Measurements from ENCODE around the gene FAM110D.

The FAM110D gene

DNA sequence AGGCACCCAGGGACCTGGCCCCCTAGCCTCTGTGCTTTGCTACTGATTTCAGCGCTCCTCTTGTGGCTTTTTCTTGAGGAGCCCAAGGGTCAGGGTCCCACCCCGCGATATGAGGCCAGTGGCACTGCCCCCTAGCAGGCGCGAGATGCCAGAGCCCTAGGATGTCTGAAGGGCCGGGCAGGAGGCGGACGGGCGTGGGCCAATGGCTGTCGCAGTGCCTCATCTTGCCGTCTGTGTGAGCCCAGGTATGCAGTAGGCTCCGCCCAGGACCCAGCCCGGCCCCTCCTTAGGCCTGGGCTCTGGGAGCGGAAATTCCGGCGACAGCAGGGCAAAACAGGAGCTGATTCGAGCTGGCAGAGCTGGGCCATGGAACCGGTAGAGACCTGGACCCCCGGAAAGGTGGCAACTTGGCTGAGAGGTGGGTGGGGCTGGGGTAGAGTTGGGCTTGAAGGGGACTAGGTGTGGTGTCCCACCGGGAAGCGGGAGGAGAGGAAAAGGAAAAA lies 18.4 kb downstream of the FAM110D start, which contains the start of gene CNKSR1:
TSS of gene CNKSR1 (plus strand) at position 310 of the 503 bp plus-strand sequence. CDS start at position 367, 57 bp downstream.
- H3K27ac ChIP-seq (replicated peaks): no peak within 1 kb of the TSS
- H3K4me3 ChIP-seq (replicated peaks; ENCODE audit: insufficient read depth, low read length): no peak within 1 kb of the TSS
- no peak for DNase-seq (ENCODE audit: low read depth in 1 of 2, low spot score in 1 of 2)
- no peak for TF ChIP-seq SPI1 (IDR thresholded peaks at IDR 0.05; ENCODE audit: borderline replicate concordance, low read depth)
- TF ChIP-seq POLR2AphosphoS5 (IDR thresholded peaks at IDR 0.05; ENCODE audit: low read depth): no peak
- TF ChIP-seq, protein P1, sequence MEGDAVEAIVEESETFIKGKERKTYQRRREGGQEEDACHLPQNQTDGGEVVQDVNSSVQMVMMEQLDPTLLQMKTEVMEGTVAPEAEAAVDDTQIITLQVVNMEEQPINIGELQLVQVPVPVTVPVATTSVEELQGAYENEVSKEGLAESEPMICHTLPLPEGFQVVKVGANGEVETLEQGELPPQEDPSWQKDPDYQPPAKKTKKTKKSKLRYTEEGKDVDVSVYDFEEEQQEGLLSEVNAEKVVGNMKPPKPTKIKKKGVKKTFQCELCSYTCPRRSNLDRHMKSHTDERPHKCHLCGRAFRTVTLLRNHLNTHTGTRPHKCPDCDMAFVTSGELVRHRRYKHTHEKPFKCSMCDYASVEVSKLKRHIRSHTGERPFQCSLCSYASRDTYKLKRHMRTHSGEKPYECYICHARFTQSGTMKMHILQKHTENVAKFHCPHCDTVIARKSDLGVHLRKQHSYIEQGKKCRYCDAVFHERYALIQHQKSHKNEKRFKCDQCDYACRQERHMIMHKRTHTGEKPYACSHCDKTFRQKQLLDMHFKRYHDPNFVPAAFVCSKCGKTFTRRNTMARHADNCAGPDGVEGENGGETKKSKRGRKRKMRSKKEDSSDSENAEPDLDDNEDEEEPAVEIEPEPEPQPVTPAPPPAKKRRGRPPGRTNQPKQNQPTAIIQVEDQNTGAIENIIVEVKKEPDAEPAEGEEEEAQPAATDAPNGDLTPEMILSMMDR (IDR thresholded peaks at IDR 0.05; ENCODE audit: insufficient read depth, low read length): no peak
- TF ChIP-seq, protein P2, sequence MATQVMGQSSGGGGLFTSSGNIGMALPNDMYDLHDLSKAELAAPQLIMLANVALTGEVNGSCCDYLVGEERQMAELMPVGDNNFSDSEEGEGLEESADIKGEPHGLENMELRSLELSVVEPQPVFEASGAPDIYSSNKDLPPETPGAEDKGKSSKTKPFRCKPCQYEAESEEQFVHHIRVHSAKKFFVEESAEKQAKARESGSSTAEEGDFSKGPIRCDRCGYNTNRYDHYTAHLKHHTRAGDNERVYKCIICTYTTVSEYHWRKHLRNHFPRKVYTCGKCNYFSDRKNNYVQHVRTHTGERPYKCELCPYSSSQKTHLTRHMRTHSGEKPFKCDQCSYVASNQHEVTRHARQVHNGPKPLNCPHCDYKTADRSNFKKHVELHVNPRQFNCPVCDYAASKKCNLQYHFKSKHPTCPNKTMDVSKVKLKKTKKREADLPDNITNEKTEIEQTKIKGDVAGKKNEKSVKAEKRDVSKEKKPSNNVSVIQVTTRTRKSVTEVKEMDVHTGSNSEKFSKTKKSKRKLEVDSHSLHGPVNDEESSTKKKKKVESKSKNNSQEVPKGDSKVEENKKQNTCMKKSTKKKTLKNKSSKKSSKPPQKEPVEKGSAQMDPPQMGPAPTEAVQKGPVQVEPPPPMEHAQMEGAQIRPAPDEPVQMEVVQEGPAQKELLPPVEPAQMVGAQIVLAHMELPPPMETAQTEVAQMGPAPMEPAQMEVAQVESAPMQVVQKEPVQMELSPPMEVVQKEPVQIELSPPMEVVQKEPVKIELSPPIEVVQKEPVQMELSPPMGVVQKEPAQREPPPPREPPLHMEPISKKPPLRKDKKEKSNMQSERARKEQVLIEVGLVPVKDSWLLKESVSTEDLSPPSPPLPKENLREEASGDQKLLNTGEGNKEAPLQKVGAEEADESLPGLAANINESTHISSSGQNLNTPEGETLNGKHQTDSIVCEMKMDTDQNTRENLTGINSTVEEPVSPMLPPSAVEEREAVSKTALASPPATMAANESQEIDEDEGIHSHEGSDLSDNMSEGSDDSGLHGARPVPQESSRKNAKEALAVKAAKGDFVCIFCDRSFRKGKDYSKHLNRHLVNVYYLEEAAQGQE (IDR thresholded peaks at IDR 0.05; ENCODE audit: insufficient replicate concordance, low read depth): no peak
- no peak for TF ChIP-seq GABPA (IDR thresholded peaks at IDR 0.05; ENCODE audit: low read depth)
- H3K27me3 ChIP-seq (ENCODE audit: insufficient read depth, poor library complexity, severe bottlenecking): no peaks in the 10 kb centered on the region

DNA sequence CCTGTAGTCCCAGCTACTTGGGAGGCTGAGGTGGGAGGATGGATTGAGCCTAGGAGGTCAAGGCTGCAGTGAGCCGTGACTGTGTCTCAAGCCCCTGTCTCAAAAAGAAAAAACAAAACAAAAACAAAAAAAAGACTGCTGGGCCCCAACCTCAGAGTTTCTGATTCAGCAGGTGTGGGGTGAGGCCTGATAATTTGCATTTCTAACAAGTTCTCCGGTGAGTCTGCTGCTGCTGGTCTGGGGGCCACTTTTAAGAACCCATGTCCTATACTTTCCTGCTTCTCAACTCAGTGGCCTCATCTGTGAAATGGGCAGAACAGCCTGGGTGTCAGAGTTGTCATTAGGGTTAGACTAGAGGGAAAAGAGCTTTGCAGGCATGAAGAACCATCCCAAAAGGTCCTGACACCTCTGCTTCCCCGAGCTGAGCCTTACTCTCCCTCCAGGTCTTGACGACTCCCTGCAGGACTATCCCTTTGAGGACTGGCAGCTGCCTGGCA lies 21.2 kb downstream of the FAM110D start:
- DNase-seq (ENCODE audit: low read depth in 1 of 2, low spot score in 1 of 2): no peak
- H3K27me3 ChIP-seq (ENCODE audit: insufficient read depth, poor library complexity, severe bottlenecking): no peaks in the 10 kb centered on the region
- no peak overlapping the region for H3K4me3 ChIP-seq (replicated peaks; ENCODE audit: insufficient read depth, low read length)
- TF ChIP-seq, protein P2 (IDR thresholded peaks at IDR 0.05; ENCODE audit: insufficient replicate concordance, low read depth): no peak
- TF ChIP-seq, protein P1 (IDR thresholded peaks at IDR 0.05; ENCODE audit: insufficient read depth, low read length): no peak
- TF ChIP-seq SPI1 (IDR thresholded peaks at IDR 0.05; ENCODE audit: borderline replicate concordance, low read depth): no peak
- no peak for TF ChIP-seq GABPA (IDR thresholded peaks at IDR 0.05; ENCODE audit: low read depth)
- no peak for TF ChIP-seq POLR2AphosphoS5 (IDR thresholded peaks at IDR 0.05; ENCODE audit: low read depth)
- H3K27ac ChIP-seq (replicated peaks): no peak overlapping the region

DNA sequence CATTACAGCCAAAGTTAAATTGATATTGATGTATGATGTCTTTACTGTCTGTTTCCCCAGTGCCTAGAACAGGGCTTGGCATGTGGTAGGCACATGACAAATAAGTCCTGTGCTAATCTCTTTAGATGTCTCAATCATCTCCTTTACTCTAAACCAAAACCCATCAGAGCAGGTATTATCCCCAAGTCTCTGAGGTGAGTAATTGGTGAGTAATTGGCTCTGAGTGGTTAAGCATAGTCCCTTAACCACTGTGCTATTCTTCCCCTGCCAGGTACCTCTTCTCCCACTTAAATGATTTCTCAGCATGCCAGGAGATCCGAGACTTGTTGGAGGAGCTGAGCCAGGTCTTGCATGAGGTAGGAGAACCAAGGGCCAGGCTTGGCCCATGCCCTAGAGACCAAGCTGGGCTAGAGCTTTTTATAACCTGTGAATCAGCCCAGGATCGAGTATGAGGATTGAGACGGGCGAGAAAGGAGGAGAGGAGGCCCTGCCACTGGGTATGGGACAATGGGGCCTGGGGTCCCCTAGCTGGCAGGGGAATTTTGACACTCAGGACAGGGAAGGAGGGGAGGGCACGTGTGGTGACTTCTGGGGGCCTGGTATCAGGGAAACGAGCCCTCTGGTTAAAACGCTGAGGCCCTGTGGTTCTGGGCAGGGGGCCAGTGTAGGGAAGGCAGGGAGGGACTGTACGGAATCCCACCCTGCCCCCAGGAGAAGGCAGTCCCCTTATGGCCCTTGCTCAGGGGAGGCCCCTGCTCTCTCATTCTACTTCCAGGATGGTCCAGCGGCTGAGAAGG lies 22.9 kb downstream of the FAM110D start:
- H3K27me3 ChIP-seq (ENCODE audit: insufficient read depth, poor library complexity, severe bottlenecking): no peaks in the 10 kb centered on the region
- no peak for DNase-seq (ENCODE audit: low read depth in 1 of 2, low spot score in 1 of 2)
- TF ChIP-seq POLR2AphosphoS5 (IDR thresholded peaks at IDR 0.05; ENCODE audit: low read depth): no peak
- TF ChIP-seq GABPA (IDR thresholded peaks at IDR 0.05; ENCODE audit: low read depth): no peak
- TF ChIP-seq SPI1 (IDR thresholded peaks at IDR 0.05; ENCODE audit: borderline replicate concordance, low read depth): no peak
- TF ChIP-seq, protein P2 (IDR thresholded peaks at IDR 0.05; ENCODE audit: insufficient replicate concordance, low read depth): no peak
- TF ChIP-seq, protein P1 (IDR thresholded peaks at IDR 0.05; ENCODE audit: insufficient read depth, low read length): no peak
- no peak overlapping the region for H3K27ac ChIP-seq (replicated peaks)
- H3K4me3 ChIP-seq (replicated peaks; ENCODE audit: insufficient read depth, low read length): no peak overlapping the region
